NCI-H187 treated with DMSO at 0.1 percent for 48 hours (cell line): ENCODE results near the gene LIPT1.
A peak's percentile ranks its signal among the peaks of the same experiment; 100 is the strongest.
"Not testable (repeated sequence)": the region's sequence is repeated elsewhere in the genome, so short reads cannot be mapped to it uniquely, and the experiment has no call there.

ENCODE experiments used
- DNase-seq: peaks from one replicate; lab custom pipeline; 2025; lab: John Stamatoyannopoulos, UW

LIPT1 gene

DNA sequence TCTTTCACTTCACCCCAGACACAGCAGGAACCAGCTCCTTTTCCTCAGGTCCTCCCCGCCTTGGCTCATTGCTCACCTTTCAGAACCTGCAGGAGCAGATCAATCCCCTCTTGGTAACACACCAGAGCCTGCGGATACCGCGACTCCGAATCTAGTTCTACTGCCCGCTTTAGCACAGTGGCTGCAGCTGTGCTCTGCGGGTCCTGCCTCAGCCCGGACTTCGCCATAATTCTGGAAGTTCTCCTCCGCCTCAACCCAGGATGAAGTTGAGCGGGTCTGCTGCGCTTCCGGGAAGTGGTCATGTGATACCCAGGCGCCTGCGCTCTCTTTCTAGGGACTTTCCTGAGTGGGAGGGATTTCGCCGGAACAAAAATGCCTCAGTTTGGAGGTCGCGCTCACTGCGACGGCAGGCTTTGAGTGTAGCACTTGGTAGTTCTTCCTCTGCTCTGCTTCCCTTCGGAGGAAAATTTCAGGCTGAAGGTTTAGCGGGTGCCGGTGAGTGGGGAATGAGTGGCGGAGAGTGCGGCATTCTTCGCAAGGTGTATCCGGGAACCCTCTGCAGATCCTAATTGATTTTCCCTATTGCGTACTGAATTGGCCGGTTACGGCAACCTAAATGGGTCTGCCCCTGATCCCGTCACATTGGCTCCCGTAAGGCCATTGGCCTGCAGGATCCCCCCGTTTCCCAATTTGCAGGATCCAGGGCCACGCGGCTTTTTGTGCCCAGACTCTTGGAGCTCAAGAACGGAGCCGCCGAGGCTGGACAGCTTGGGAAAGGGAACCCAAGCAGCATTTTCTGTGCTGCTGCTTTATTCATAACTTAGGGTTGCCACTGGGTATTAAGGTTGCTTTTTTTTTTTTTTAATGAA lies 26.2 kb downstream of the LIPT1 start, which contains the start of the genes MITD1 and MRPL30:
Gene MITD1, minus strand, starts transcription at position 304 of the 869 bp plus-strand sequence. Its CDS starts 77 bp downstream, at position 227.
Gene MRPL30, plus strand, starts transcription at position 430 of the 869 bp plus-strand sequence. CDS start 5,020 bp downstream, outside the sequence.
- peak; percentile 71 for DNase-seq

DNA sequence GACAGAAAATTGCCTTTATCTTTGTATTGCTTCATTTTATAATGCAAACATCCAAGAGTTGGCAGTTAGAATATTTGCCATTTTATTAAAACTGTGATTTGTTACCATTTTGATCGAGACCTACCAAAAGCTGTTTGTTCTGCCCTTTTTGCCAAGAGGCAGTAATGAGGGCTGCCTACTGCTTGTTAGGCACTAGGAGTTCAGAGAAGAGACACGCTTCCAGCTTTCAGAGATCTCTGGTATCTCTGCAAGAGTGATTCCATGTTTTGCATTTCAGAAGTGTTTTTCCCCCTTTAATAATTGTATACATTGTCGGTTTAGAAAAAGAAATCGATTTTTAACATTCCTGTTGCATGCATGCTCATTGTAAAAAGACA lies 26.8 kb downstream of the LIPT1 start:
- no peak for DNase-seq

DNA sequence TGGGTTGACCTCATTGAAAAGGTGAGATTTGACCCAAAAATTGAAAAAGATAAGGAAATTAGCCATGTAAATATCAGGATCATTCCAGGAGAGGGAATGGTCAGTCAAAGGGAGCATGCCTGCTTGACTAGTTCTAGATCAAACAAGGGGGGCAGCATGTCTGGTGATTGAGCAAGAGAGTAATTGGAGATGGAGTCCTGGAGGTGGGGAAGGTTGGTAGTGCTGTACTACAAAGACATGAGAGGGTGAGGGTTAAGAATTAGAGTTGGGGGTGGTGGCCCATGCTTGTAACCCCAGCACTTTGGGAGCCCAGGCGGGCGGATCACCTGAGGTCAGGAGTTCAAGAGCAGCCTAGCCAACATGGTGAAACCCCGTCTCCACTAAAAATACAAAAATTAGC lies 28.3 kb downstream of the LIPT1 start:
- no peak for DNase-seq

DNA sequence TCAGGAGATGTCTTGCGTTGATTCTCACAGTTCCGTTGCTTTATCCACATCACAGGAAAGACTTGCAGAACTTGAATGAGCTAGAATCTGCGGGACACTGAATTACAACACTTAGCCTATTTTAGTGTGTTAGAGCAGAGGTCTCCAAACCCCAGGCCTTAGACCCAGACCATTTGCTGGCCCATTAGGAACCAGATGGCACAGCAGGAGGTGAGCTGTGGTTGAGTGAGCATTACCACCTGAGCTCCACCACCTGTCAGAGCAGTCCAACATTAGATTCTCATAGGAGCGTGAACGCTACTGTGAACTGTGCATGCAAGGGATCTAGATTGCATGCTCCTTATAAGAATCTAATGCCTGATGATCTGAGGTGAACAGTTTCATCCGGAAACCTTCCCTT lies 30.0 kb downstream of the LIPT1 start:
- no peak for DNase-seq

DNA sequence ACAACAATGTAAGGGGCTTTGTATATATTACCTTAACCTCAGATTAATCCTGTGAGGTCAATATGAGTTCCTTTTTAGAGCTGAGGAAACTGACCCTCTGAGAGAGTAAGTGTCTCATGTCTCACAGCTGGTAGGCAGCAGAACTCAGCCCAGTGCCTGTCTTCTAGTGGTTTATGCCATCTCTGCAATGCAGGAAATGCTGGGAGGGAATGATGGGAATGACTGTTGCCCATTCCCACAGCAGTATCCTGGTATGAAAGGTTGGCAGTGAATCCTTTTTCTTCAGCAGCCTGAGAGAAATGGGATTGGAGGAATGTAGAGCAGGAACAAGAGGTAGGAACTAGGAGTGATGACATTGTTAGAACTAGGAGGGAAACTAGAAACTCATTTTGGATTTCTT lies 32.2 kb downstream of the LIPT1 start:
- no peak for DNase-seq

DNA sequence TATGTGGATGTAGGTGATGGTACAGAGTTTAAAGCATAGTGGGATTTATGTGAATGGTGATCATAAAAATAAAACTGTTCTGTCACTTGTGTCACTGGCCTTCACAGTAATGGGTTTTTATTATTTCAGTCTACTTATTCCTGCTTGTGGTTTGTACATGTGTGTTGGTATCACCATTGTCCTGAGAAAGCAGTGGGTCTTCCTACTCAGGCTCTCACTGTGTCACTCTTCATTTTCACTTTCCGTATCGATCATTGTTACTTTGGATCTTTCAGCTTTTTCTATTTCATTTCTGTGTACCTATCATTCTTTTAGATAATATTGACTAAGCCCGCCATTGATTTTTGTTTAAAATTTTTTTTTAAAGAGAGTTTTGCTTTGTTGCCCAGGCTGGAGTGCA lies 33.6 kb downstream of the LIPT1 start:
- DNase-seq, result no peak

DNA sequence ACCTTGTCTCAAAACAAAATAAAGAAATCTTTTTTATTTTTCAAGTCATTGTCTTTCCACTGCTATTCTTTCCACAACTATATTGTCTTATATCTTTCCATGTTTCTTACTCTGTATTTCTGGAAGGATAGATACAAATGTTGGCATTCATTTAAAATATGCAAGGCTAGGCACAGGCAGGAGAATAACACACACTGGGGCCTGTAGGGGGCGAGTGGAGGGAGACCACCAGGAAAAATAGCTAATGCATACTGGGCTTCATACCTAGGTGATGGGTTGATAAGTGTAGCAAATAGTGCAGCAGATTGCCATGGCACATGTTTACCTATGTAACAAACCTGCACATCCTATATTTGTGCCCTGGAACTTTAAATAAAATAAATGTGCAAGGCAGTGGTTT lies 35.8 kb downstream of the LIPT1 start:
- DNase-seq, result no peak

DNA sequence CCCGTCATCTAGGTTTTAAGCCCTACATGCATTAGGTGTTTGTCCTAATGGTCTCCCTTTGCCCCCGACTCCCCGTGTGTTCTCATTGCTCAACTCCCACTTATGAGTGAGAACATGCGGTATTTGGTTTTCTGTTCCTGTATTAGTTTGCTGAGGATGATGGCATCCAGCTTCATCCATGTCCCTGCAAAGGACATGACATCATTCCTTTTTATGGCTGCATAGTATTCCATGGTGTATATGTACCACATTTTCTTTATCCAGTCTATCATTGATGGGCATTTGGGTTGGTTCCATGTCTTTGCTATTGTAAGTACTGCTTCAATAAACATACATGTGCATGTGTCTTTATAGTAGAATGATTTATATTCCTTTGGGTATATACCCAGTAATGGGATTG lies 37.6 kb downstream of the LIPT1 start:
- not testable (repeated sequence) for DNase-seq

DNA sequence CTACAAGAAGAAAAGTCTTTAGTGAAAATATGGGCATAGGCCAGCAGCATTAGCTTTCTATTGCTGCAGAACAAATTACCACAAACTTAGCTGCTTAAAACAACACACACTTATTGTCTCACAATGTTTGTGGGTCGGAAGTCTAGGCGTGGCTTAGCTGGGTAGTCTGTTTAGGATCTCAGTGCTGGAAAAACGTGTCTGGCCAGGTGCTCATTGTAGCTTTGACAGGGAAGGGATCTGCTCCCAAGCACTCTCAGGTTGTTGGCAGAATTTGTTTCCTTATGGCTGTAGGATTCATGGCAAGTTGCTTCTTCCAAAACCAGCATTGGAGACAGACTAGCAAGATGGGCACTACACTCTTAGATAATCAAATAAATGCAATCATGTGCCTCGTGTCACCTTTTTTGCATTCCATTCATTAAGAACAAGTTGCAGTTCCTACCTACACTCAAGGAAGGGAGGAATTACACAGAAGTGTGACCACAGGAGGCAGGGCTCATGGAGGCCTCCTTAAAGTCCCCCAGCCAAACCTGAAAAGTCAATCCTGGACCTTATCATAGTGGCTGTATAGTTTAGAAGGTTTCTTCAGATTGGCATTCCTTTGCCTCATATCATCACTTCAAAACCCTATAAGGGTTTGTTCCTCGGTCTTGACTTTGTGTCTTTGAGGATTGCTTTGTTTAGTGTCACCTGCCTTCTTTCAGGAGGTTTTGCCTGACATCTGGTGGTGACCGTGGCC lies 43.5 kb downstream of the LIPT1 start:
- no peak for DNase-seq

DNA sequence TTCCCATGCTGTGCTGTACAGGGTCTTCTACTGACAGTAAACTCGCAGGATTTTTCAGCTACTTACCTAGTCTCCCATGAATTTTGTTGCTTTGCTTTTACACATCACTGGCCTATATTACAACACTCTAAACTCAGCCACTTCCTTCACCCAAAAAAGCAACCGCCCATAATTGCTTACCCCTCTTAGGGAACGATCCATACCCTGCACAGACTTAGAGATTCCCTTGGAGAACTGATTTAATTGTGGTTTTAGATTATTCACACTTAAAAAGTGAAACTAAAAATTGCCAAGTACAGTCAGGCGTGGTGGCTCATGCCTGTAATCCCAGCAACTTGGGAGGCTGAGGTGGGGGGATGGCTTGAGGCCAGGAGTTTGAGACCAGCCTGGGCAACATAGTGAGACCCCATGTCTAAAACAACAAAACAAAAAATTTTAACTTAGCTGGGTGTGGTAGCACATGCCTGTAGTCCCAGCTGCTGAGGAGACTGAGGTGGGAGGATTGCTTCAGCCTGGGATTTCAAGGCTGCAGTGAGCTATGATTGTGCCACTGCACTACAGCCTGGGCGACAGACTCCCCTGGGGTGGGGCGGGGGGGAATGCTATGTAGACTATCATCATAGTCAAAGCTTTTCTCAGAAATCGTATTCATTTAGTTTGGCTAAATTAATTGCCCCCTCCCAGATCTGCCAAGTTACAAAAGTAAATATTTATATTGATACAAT lies 45.5 kb downstream of the LIPT1 start:
- no peak for DNase-seq

DNA sequence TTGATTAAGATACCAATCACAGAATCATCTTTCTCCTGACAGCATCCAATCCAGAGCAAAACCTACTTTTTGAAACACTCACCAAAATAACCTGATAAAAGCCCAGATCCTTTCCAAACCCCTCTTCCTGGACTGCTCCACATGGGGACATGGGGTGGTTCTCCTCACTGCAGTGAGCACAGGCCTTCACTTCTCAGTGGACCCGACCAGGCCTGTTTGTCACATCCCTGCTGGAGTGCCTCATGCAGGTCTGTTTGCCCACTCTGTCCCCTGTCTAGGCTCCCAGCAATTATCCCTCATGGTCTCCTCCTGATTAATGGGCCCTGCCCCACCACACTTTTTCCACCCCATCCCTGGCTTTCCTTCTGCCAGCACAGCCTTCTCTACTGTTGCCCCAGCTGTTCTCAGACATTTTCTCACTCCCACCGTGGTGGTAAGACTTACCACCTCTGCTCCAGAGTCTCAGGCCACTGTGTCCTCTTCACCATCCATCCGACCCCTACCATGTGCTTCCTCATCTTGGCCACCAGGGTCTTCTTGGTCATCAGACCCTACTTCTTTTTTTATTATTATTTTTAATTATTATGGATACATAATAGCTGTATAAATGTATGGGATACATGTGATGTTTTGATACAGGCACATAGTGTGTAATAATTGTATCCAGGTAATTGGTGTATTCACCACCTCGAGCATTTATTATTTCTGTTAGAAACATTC lies 47.4 kb downstream of the LIPT1 start:
- DNase-seq, result no peak

DNA sequence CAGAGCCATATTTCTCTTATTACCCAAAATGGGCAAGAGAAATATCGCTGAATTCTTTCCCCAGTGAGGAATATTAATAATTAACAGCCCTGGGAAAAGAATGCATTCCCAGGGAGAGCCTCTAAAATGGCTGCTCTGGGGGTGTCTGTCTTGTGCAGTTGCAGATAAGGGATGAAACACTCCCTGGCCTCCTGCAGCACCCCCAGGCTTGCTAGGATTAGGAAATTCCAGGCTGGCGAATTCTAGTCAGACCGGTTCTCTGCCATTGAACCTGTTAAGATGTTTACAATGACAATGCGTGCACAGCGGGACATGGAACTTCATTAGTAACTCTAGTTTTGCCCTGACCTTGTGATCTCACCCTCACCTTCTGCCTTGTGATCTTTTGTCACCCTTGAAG lies 50.7 kb downstream of the LIPT1 start:
- no peak for DNase-seq
